H1 (cell line): Measurements from ENCODE around the gene LYRM4.

Experiments
- BCL11A ChIP-seq, 2 experiments: IDR thresholded peaks; one replicate each; pipeline ENCODE4 v1.6.1; 2011; ENCODE audit warnings: low read depth in 2 of 2, low read length in 2 of 2, mild to moderate bottlenecking in 2 of 2
- CTCF ChIP-seq, 3 experiments: IDR thresholded peaks; 1 replicate in 2 of 3; 2 replicates in 1 of 3; pipeline versions ENCODE4 v1.5.1 to v1.6.1; 2011; ENCODE audit warnings: low read length in 3 of 3, mild to moderate bottlenecking in 3 of 3, inconsistent platforms in 2 of 3, low read depth in 1 of 3, moderate library complexity in 1 of 3; ENCODE audit not compliant: insufficient read depth in 1 of 3; ENCODE audit errors: control extremely low read depth in 1 of 3
- E2F6 ChIP-seq: IDR thresholded peaks from 2 replicates; pipeline ENCODE4 v1.6.1; 2012; ENCODE audit warnings: inconsistent platforms
- EZH2 ChIP-seq: fragments of 200-600 bp; sonication (generic); IDR thresholded peaks from 2 replicates; pipeline ENCODE4 v1.7.1; 2012; ENCODE audit warnings: low read depth, mild to moderate bottlenecking, moderate library complexity, low read length, inconsistent platforms; ENCODE audit not compliant: severe bottlenecking
- GABPA ChIP-seq: IDR thresholded peaks from 2 replicates; pipeline ENCODE4 v1.6.1; 2011; ENCODE audit warnings: mild to moderate bottlenecking, low read length, moderate library complexity, borderline replicate concordance; ENCODE audit not compliant: insufficient read depth
- NANOG ChIP-seq: IDR thresholded peaks from 2 replicates; pipeline ENCODE4 v1.6.1; 2011; ENCODE audit warnings: low read length, low read depth, mild to moderate bottlenecking, inconsistent platforms; ENCODE audit not compliant: insufficient read depth, poor library complexity, severe bottlenecking
- POLR2A ChIP-seq, 2 experiments: IDR thresholded peaks; 1 replicate in 1 of 2; 2 replicates in 1 of 2; pipeline ENCODE4 v1.6.1; 2011; ENCODE audit warnings: low read depth in 2 of 2, low read length in 2 of 2, mild to moderate bottlenecking in 2 of 2; ENCODE audit errors: control extremely low read depth in 1 of 2
- POLR2AphosphoS5 ChIP-seq: IDR thresholded peaks from 2 replicates; pipeline ENCODE4 v1.6.1; 2011; ENCODE audit warnings: low read depth, low read length
- SP2 ChIP-seq: IDR thresholded peaks from 2 replicates; pipeline ENCODE4 v1.6.1; 2012; ENCODE audit warnings: mild to moderate bottlenecking, low read length, inconsistent platforms
- TAF1 ChIP-seq: IDR thresholded peaks from 2 replicates; pipeline ENCODE4 v1.6.1; 2011; ENCODE audit warnings: mild to moderate bottlenecking, low read depth, low read length

GRCh38 chr6:5087389-5087788 is 173.4 kb downstream of the LYRM4 start:
- TF ChIP-seq CTCF (IDR thresholded peaks at IDR 0.05; ENCODE audit: control extremely low read depth in 1 of 3, insufficient read depth in 1 of 3, low read depth in 1 of 3, low read length in 3 of 3) (no peak), SP2 (no peak), EZH2 (no peak), TAF1 (no peak), GABPA (no peak), POLR2A (IDR thresholded peaks at IDR 0.05; ENCODE audit: control extremely low read depth in 1 of 2, low read depth in 2 of 2, low read length in 2 of 2) (no peak), POLR2AphosphoS5 (no peak), BCL11A (IDR thresholded peaks at IDR 0.05; ENCODE audit: low read depth in 2 of 2, low read length in 2 of 2) (no peak), E2F6 (no peak), NANOG (no peak)
